Endothelial cell of umbilical vein (primary cell): ENCODE results near the gene COL5A1. TPM values are rescaled to one million over a fixed set of nuclear protein-coding genes. Genes with fewer than 3 reads are reported as not detected.

Experiments used
- BruUV-seq: library from RNA; stranded (reverse); fragments of 400-500 nt; replicated peaks from 2 replicates; lab custom pipeline; 2021; lab: Mats Ljungman, UMichigan
- CTCF ChIA-PET: fragments of 300-600, 350-600 bp; sonication (Branson Sonifier 250); formaldehyde crosslinking; loops from one replicate; lab custom pipeline; 2021; ENCODE audit warnings: antibody characterized with exemption, inconsistent platforms; lab: Charles Lee
- POLR2A ChIA-PET: fragments of 300-600, 350-600 bp; sonication (Branson Sonifier 250); formaldehyde crosslinking; loops from one replicate; lab custom pipeline; 2021; ENCODE audit warnings: antibody characterized with exemption, inconsistent platforms; lab: Charles Lee
- DNase-seq: peaks from one replicate; pipeline ENCODE4 v3.0.0-alpha.2; 2011; ENCODE audit warnings: low read depth, low spot score
- FAIRE-seq: peaks from 2 replicates; lab custom pipeline; 2011; peaks lifted over from hg19 to GRCh38; lab: Jason Lieb, UNC
- H2AFZ ChIP-seq: 2 replicates; pipeline ENCODE4 v1.6.0; 2012; ENCODE audit warnings: low read depth, low read length, control low read depth, inconsistent platforms
- H3K27ac ChIP-seq: 2 replicates; pipeline ENCODE4 v1.5.1; 2011; ENCODE audit warnings: low read depth, mild to moderate bottlenecking, control low read depth, low read length, moderate library complexity; ENCODE audit not compliant: insufficient read depth
- H3K27me3 ChIP-seq, 2 experiments: 2 replicates each; pipeline versions ENCODE4 v1.6.0 to v1.6.1; 2011; ENCODE audit warnings: low read length in 2 of 2, mixed read lengths in 1 of 2; ENCODE audit not compliant: control insufficient read depth in 2 of 2, insufficient read depth in 2 of 2
- H3K36me3 ChIP-seq, 2 experiments: 2 replicates in 1 of 2; 3 replicates in 1 of 2; pipeline ENCODE4 v1.5.1; 2011; ENCODE audit warnings: low read length in 2 of 2, mild to moderate bottlenecking in 1 of 2, moderate library complexity in 1 of 2; ENCODE audit not compliant: control insufficient read depth in 2 of 2, insufficient read depth in 2 of 2; ENCODE audit errors: extremely low read depth in 1 of 2
- H3K4me1 ChIP-seq: 3 replicates; pipeline ENCODE4 v1.5.1; 2011; ENCODE audit warnings: mild to moderate bottlenecking, low read length; ENCODE audit not compliant: control insufficient read depth, insufficient read depth; ENCODE audit errors: extremely low read depth
- H3K4me2 ChIP-seq: 2 replicates; pipeline ENCODE4 v1.6.1; 2011; ENCODE audit warnings: low read length, control low read depth, mixed read lengths; ENCODE audit not compliant: insufficient read depth
- H3K4me3 ChIP-seq, 3 experiments: fragments of 200-600 bp in 1 of 3; sonication (generic), shearing (Covaris generic) in 1 of 3; replicated peaks in 1 of 3; 2 replicates each; pipeline ENCODE4 v1.5.1; 2011 to 2016; ENCODE audit warnings: control low read depth in 3 of 3, low read length in 3 of 3, mild to moderate bottlenecking in 2 of 3, inconsistent platforms in 1 of 3, low read depth in 1 of 3, moderate library complexity in 1 of 3; ENCODE audit not compliant: insufficient read depth in 1 of 3
- H3K79me2 ChIP-seq: 2 replicates; pipeline ENCODE4 v1.6.0; 2012; ENCODE audit warnings: low read length, inconsistent platforms; ENCODE audit not compliant: control insufficient read depth, insufficient read depth
- H3K9ac ChIP-seq: replicated peaks from 2 replicates; pipeline ENCODE3; 2011; ENCODE audit warnings: low read length, control low read depth; ENCODE audit not compliant: insufficient read depth; ENCODE audit errors: extremely low read depth
- H3K9me1 ChIP-seq: replicated peaks from 3 replicates; pipeline ENCODE4 v1.6.0; 2011; ENCODE audit warnings: mild to moderate bottlenecking, low read length; ENCODE audit not compliant: control insufficient read depth, insufficient read depth; ENCODE audit errors: extremely low read depth
- H3K9me3 ChIP-seq: replicated peaks from 2 replicates; pipeline ENCODE4 v1.5.1; 2012; ENCODE audit warnings: low read length, inconsistent platforms; ENCODE audit not compliant: control insufficient read depth, insufficient read depth
- H4K20me1 ChIP-seq: replicated peaks from 2 replicates; pipeline ENCODE3; 2011; ENCODE audit warnings: mild to moderate bottlenecking, low read length; ENCODE audit not compliant: control insufficient read depth, insufficient read depth; ENCODE audit errors: extremely low read depth
- EZH2 ChIP-seq: IDR thresholded peaks from 2 replicates; pipeline ENCODE4 v1.6.1; 2012; ENCODE audit warnings: borderline replicate concordance, low read depth, mild to moderate bottlenecking, moderate library complexity, low read length, inconsistent platforms; ENCODE audit not compliant: severe bottlenecking
- FOS ChIP-seq: IDR thresholded peaks from 2 replicates; pipeline ENCODE4 v1.6.1; 2011; ENCODE audit warnings: mild to moderate bottlenecking, low read length, moderate library complexity, borderline replicate concordance; ENCODE audit not compliant: insufficient read depth
- GATA2 ChIP-seq: IDR thresholded peaks from 2 replicates; pipeline ENCODE4 v1.7.0; 2011; ENCODE audit warnings: low read depth, mild to moderate bottlenecking, moderate library complexity, mixed read lengths, low read length; ENCODE audit not compliant: insufficient read length, insufficient read depth
- JUN ChIP-seq: IDR thresholded peaks from 2 replicates; pipeline ENCODE4 v1.6.1; 2011; ENCODE audit warnings: borderline replicate concordance, low read depth; ENCODE audit not compliant: insufficient read length, insufficient read depth
- MYC ChIP-seq: IDR thresholded peaks from one replicate; pipeline ENCODE4 v1.6.1; 2011; ENCODE audit warnings: mild to moderate bottlenecking, low read depth, low read length
- POLR2A ChIP-seq: IDR thresholded peaks from 2 replicates; pipeline ENCODE4 v1.6.1; 2012; ENCODE audit warnings: low read depth, mild to moderate bottlenecking, control low read depth, low read length
- POLR2AphosphoS5 ChIP-seq: IDR thresholded peaks from 2 replicates; pipeline ENCODE4 v1.6.1; 2012; ENCODE audit warnings: low read depth, mild to moderate bottlenecking, control low read depth, low read length, moderate library complexity; ENCODE audit not compliant: insufficient read depth
- dilution Hi-C: fragments of 300-500 bp; cut with MboI; formaldehyde crosslinking; loops from one replicate; pipeline ENCODE4 v1.15.0; 2019; ENCODE audit warnings: low sequenced_read_pairs; ENCODE audit not compliant: extremely low pct_ligation_motif_present
- intact Hi-C: fragments of 100-400 bp; cut with micrococcal nuclease; formaldehyde crosslinking; loops from one replicate; pipeline ENCODE4 v1.10.0; 2022
- polyA plus RNA-seq, 4 experiments: library from polyadenylated mRNA; depleted of rRNA in 3 of 4; stranded (reverse) in 3 of 4; unstranded in 1 of 4; fragments of >200 nt; gene quantifications; 2 replicates each; pipeline versions ENCODE4 v1.2.1 to v1.2.3, GENCODE V29; 2011 to 2012; ENCODE audit warnings: missing spikeins in 1 of 4
- total RNA-seq: library from RNA; stranded (reverse); gene quantifications from 2 replicates; pipeline ENCODE4 v1.2.3, GENCODE V29; 2021
- TF ChIP-seq, protein P1 (sequence below): IDR thresholded peaks from 2 replicates; pipeline ENCODE4 v1.6.1; 2011; ENCODE audit not compliant: insufficient read depth, insufficient read length
- TF ChIP-seq, protein P2 (sequence below), 2 donors: IDR thresholded peaks; 1 replicate in 1 of 2; 2 replicates in 1 of 2; pipeline ENCODE4 v1.5.1; 2011; ENCODE audit warnings: low read length in 2 of 2, mild to moderate bottlenecking in 2 of 2, moderate library complexity in 2 of 2, control low read depth in 1 of 2, inconsistent platforms in 1 of 2, low read depth in 1 of 2; ENCODE audit not compliant: insufficient read depth in 1 of 2; ENCODE audit errors: extremely low read depth in 1 of 2

Gene COL5A1
- total and polyA plus RNA-seq, 2 donors (not counting 3 experiments of a cell fraction or from before 2014, with no cell fraction given), result 97.4 to 175 TPM

DNA sequence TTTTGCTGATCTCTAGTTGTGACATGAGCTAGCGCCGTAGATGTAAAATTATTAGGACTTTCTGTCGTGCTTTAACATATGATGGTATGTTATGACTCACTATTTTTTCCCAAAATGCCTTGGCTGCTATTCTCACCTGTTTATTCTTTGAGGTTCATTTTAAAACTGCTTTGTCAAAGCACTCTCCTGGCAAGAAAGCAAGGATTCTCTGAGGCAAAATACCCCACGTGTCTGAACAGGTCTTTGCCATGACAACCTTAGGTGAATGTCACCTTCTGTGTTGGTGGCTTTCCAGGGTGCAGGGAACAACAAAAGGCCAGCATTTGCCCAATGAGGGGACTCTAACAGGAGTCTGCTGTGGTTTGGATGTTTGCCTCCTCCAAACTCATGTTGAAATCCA is 30.6 kb upstream of the COL5A1 start:
- no TSS peak for BruUV-seq
- no peak for DNase-seq
- dilution Hi-C loops (no loop called here), intact Hi-C loops (no loop called here)
- H3K9me3 ChIP-seq, result peaks cover 3% of the 10 kb centered on the region
- H3K27ac ChIP-seq, result no peak overlapping the region
- no peaks in the 10 kb centered on the region for H3K4me1 ChIP-seq
- no peak for FAIRE-seq
- no peak for TF ChIP-seq FOS
- TF ChIP-seq POLR2A, result no peak
- no peak for TF ChIP-seq EZH2
- no peak for TF ChIP-seq MYC
- no peak for TF ChIP-seq JUN
- TF ChIP-seq, protein P1, sequence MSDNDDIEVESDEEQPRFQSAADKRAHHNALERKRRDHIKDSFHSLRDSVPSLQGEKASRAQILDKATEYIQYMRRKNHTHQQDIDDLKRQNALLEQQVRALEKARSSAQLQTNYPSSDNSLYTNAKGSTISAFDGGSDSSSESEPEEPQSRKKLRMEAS, result no peak
- TF ChIP-seq, protein P2, sequence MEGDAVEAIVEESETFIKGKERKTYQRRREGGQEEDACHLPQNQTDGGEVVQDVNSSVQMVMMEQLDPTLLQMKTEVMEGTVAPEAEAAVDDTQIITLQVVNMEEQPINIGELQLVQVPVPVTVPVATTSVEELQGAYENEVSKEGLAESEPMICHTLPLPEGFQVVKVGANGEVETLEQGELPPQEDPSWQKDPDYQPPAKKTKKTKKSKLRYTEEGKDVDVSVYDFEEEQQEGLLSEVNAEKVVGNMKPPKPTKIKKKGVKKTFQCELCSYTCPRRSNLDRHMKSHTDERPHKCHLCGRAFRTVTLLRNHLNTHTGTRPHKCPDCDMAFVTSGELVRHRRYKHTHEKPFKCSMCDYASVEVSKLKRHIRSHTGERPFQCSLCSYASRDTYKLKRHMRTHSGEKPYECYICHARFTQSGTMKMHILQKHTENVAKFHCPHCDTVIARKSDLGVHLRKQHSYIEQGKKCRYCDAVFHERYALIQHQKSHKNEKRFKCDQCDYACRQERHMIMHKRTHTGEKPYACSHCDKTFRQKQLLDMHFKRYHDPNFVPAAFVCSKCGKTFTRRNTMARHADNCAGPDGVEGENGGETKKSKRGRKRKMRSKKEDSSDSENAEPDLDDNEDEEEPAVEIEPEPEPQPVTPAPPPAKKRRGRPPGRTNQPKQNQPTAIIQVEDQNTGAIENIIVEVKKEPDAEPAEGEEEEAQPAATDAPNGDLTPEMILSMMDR (IDR thresholded peaks at IDR 0.05; ENCODE audit: extremely low read depth in 1 of 2, insufficient read depth in 1 of 2, low read depth in 1 of 2, low read length in 2 of 2), result no peak
- TF ChIP-seq GATA2, result no peak
- TF ChIP-seq POLR2AphosphoS5, result no peak
- H3K4me2 ChIP-seq, result no peak overlapping the region
- H4K20me1 ChIP-seq, result no peaks in the 10 kb centered on the region
- no peak overlapping the region for H2AFZ ChIP-seq
- H3K27me3 ChIP-seq, result peaks cover 0 to 9% of the 10 kb centered on the region in 2 experiments
- ChIA-PET CTCF (interaction anchor here (1.6 kb wide), 1 partner anchor 10 kb away, joined by 3 read pairs; no protein-coding TSS in a partner anchor), POLR2A (no interaction called here)
- no peak overlapping the region for H3K4me3 ChIP-seq
- H3K36me3 ChIP-seq, result no peaks in the 10 kb centered on the region
- no peak overlapping the region for H3K9ac ChIP-seq
- H3K9me1 ChIP-seq, result no peaks in the 10 kb centered on the region
- no peaks in the 10 kb centered on the region for H3K79me2 ChIP-seq
